Cardiac muscle cell (in vitro differentiated cells and primary cell): ENCODE data around the gene DGUOK. TPM values are rescaled to one million over a fixed set of nuclear protein-coding genes. Genes with fewer than 3 reads are reported as not detected.

ENCODE experiments used
- DNase-seq, 2 donors: peaks; one replicate each; pipeline versions ENCODE4 v3.0.0 to v3.0.0-alpha.2; 2010 to 2017; ENCODE audit warnings: low read depth in 1 of 2, low spot score in 1 of 2
- H3K27ac ChIP-seq: fragments of 200-600 bp; sonication (generic); 2 replicates; pipeline ENCODE4 v1.5.1; 2016
- H3K27me3 ChIP-seq: fragments of 200-600 bp; sonication (generic); 2 replicates; pipeline ENCODE4 v1.6.0; 2016; ENCODE audit warnings: control low read depth
- H3K36me3 ChIP-seq: fragments of 200-600 bp; sonication (generic); 2 replicates; pipeline ENCODE4 v1.5.1; 2016; ENCODE audit warnings: control low read depth
- H3K4me1 ChIP-seq: fragments of 200-600 bp; sonication (generic); 2 replicates; pipeline ENCODE4 v1.8.1; 2017; ENCODE audit warnings: low read depth, mild to moderate bottlenecking, mixed run types
- H3K4me3 ChIP-seq: fragments of 200-600 bp; sonication (generic); 2 replicates; pipeline ENCODE4 v1.5.1; 2016; ENCODE audit warnings: mild to moderate bottlenecking
- H3K9me3 ChIP-seq: fragments of 200-600 bp; sonication (generic); 2 replicates; pipeline ENCODE4 v1.5.1; 2017; ENCODE audit warnings: low read depth, mild to moderate bottlenecking, control low read depth
- polyA plus RNA-seq: library from polyadenylated mRNA; unstranded; fragments of >200 nt; fragmentation: Nextera tagmentation; extraction: Ambion mirVana; gene quantifications from 2 replicates; pipeline ENCODE4 v1.2.1, GENCODE V29; 2016
- total RNA-seq: library from RNA; depleted of rRNA; stranded (reverse); fragments of >200 nt; gene quantifications from 2 replicates; pipeline ENCODE4 v1.2.3, GENCODE V29; 2016
- TF ChIP-seq, protein P1 (sequence below): IDR thresholded peaks from 2 replicates; pipeline ENCODE4 v1.5.1; 2012; ENCODE audit warnings: low read depth, mild to moderate bottlenecking, low read length

Gene DGUOK
- total and polyA plus RNA-seq, 2 experiments from 2014 or later, result 51.9 to 127 TPM

DNA sequence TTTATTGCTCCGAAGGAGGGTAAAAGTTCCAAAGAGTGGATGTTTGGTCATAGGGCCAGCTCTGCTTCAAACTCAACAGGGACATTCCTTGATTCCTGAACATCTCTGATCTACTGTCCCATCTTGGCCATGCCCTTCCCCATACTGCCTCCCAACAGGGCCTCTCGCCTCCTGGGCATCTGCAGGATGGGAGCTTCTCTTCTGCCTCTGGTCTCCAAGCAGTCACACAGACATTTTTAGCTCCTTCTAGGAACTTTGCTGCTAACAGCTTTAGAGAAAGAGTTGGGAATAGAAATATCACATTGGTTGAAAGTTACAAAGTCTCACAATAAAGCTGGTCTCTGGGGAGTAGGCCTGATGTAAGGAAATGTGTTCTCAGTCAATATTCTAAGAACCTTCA, 9.4 kb upstream of the DGUOK start:
- TF ChIP-seq, protein P1, sequence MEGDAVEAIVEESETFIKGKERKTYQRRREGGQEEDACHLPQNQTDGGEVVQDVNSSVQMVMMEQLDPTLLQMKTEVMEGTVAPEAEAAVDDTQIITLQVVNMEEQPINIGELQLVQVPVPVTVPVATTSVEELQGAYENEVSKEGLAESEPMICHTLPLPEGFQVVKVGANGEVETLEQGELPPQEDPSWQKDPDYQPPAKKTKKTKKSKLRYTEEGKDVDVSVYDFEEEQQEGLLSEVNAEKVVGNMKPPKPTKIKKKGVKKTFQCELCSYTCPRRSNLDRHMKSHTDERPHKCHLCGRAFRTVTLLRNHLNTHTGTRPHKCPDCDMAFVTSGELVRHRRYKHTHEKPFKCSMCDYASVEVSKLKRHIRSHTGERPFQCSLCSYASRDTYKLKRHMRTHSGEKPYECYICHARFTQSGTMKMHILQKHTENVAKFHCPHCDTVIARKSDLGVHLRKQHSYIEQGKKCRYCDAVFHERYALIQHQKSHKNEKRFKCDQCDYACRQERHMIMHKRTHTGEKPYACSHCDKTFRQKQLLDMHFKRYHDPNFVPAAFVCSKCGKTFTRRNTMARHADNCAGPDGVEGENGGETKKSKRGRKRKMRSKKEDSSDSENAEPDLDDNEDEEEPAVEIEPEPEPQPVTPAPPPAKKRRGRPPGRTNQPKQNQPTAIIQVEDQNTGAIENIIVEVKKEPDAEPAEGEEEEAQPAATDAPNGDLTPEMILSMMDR, result no peak
- Histone ChIP-seq H3K27ac (no peak overlapping the region), H3K4me1 (no peaks in the 10 kb centered on the region), H3K27me3 (peaks cover under 1% of the 10 kb centered on the region), H3K4me3 (no peak overlapping the region), H3K9me3 (no peaks in the 10 kb centered on the region), H3K36me3 (no peaks in the 10 kb centered on the region)
- DNase-seq, result no peak

DNA sequence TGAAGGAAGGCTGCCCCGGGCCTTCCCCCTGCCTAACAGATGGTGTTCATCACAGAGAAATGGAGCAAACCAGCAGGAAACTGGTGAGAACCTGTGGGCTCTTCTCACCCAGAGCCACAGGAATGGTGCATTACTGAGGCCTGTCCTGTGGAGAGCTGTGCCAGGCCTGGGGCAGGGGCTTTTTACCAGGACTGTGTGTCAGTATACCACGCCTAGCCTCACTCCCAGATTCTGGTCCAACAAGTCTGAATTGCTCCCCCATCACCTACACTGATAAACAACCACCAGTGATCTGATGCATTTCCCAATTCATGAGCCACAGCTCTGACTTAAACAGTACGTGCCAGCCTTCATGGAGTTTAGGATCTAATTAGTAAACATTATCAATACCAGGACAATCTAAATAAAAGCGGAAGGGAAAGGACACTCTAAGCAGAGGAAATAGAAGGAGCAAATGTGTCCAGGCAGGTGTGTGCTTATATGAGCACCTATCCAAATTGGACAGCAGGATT, 8.9 kb upstream of the DGUOK start:
- TF ChIP-seq, protein P1, result no peak
- Histone ChIP-seq H3K4me1 (no peaks in the 10 kb centered on the region), H3K4me3 (no peak overlapping the region), H3K9me3 (no peaks in the 10 kb centered on the region), H3K36me3 (no peaks in the 10 kb centered on the region), H3K27me3 (peaks cover 5% of the 10 kb centered on the region), H3K27ac (no peak overlapping the region)
- no peak for DNase-seq

DNA sequence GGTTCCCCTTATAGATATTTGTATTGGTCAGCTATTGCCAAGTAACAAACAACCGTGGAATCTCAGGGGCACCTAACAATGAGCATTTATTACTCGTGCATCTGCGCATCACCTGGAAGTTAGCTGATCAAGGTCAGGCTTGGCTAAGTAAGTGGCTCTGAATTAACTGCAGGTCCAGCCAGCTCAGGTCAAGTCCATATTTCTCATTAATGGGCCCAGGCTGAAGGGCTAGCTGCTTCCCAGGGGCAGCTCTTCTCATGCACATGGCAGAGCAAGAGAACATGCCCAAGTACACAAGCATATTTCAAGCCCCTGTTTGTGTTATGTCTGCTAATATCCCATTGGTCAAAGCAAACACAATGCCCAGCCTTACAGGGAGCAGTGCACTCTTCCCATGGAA, 7.8 kb upstream of the DGUOK start:
- TF ChIP-seq, protein P1, result no peak
- H3K4me3 ChIP-seq, result no peak overlapping the region
- H3K36me3 ChIP-seq, result no peaks in the 10 kb centered on the region
- H3K4me1 ChIP-seq, result no peaks in the 10 kb centered on the region
- H3K27me3 ChIP-seq, result peaks cover 11% of the 10 kb centered on the region
- H3K27ac ChIP-seq, result no peak overlapping the region
- no peaks in the 10 kb centered on the region for H3K9me3 ChIP-seq
- DNase-seq, result no peak

DNA sequence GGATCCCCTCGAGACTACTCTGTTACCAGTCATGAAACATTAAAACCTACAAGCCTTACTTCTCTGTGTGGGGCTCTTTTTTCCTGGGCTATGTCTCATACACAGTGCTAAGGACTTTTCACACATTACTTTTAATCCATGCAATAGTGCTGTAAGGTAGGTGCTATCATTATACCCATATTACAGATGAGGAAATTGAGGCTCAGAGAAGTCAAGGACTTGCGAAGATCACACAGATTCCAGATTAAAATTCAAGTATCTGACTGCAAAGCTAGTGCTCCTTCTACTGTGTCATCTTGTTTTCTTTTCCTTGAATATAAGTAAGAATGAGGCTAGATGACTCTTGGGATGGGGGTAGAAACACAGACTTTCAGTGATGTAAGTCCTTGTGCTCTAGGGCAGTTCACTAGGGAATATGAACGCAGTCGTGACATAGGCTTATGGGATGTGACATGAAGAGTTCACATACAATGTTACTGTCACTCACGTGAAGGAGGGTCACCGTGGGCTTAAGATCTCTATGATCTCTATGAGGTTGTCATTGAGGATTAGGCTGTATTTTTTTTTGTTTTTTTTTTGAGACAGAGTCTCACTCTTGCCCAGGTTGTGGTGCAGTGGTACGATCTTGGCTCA, 7.0 kb upstream of the DGUOK start:
- Histone ChIP-seq H3K27me3 (peaks cover 11% of the 10 kb centered on the region), H3K9me3 (no peaks in the 10 kb centered on the region), H3K36me3 (no peaks in the 10 kb centered on the region), H3K4me3 (no peak overlapping the region), H3K27ac (no peak overlapping the region), H3K4me1 (no peaks in the 10 kb centered on the region)
- no peak for DNase-seq
- TF ChIP-seq, protein P1, result no peak

DNA sequence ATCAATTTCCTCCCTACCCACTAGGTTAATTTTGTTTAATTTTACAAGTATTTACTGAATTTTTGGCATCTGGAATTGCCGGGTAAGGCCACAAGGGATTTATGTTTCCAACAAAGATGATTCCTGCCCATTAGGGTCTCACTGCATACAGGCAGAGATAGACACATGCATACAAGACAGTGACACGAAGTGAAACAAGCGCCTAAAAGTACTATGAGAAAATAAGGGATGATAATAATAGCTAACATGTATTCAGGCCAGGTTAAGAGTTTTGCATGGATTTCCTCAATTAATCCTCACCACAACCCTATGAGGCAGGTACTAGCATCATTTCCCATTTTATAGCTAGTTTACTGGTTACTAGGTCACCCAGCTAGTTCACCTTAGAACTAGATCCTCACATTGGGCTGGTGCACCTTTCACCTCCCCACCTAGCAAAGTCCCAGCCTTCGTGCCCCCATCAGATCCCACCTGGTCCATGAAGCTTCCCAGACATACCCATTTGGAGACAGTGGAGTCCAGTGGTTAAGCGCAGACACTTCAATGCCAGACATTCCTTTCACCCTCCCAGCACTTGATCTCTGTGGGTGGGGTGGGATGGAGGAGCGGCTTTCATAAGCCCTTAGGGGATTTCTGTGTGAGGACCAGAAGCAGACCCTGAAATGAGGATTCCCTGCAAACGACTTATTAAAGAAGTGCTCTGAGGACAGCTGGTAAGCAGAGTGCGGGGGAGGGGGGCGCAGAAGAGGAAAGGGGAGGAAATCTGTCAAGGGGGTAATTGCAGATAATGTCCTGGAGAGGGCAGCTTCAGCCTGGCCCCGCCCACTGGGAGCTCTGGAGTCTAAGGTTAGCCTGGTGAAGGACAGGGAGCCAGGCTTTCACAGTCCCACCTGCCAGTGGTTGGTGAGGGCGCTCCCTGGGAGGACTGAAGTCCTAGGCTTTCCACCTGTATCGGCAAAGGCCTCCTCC, 5.8 kb upstream of the DGUOK start:
- H3K36me3 ChIP-seq, result no peaks in the 10 kb centered on the region
- H3K27me3 ChIP-seq, result peaks cover 11% of the 10 kb centered on the region
- no peaks in the 10 kb centered on the region for H3K4me1 ChIP-seq
- no peak overlapping the region for H3K27ac ChIP-seq
- TF ChIP-seq, protein P1, result peak; percentile 16
- peak; percentile 26 to 57 for DNase-seq
- no peaks in the 10 kb centered on the region for H3K9me3 ChIP-seq
- no peak overlapping the region for H3K4me3 ChIP-seq
